NCI-H526 treated with DMSO at 0.1 percent for 48 hours (cell line): Measurements from ENCODE around the gene PDK2.

Experiments
- DNase-seq: peaks from one replicate; lab custom pipeline; 2025; lab: John Stamatoyannopoulos, UW

PDK2 gene

DNA sequence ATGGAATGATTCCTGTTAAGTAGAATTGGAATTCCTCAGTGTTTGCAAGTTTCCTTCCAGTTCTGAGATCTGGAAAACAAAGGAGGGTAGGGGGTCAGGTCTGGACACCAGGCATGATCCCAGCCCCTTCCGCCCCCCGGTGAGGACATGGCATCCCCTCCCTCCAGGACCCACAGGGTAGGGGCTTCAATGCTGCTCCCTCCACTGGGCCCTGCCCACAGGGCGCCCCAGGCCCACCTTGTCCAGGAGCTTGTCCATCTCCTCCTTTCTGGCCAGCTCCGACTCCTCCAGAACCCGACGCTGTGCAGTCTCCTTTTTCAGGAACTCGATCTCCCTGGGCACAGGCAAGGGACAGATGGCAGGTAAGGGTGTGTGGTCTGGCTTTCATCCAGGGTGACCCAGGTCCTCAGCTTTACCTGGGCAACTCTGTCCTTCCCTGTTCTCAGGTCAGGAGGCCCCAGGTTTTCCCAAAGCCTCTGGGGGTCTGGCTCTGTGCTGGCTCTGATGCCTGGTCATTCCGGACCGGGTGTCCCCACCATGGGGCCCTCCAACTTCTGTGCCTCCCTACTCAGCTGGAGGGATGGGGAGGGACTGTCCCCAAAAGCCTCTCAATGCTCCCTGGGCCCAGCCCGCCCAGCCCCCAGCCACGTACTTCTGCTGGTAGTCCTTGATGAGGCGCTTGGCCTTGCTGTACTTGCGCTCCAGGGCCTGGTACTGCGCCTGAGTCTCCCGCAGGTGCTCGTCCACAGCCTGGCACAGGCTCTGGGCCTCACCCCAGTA lies 40.4 kb downstream of the PDK2 start:
- no peak for DNase-seq

DNA sequence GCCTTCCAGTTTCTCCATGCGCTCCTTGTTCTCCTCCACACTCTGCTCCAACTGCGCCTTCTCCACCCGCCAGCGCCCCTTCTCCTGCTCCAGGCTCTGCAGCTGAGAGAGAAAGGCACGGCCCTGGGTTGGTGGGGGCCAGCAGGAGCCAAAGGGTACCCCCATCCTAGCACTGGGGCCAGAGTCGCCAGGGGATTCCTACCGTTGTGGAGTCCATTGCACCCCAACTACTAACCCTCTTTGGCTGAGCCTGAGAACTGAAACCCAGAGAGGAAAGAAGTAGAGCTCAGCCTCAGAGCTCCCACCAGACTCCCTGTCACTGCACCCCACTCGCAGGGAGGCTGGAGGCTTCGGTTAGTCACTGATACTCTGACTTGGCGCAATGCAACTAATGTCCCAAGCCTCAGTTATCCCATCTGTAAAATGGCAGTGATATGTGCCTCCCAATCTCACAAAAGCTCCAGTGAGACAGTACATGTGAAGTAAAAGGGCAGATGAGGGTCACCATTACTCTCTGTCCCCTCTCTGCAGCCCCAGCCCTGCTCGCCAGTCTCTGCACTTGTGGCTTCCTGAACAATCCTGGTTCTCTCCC lies 41.0 kb downstream of the PDK2 start:
- DNase-seq = no peak

DNA sequence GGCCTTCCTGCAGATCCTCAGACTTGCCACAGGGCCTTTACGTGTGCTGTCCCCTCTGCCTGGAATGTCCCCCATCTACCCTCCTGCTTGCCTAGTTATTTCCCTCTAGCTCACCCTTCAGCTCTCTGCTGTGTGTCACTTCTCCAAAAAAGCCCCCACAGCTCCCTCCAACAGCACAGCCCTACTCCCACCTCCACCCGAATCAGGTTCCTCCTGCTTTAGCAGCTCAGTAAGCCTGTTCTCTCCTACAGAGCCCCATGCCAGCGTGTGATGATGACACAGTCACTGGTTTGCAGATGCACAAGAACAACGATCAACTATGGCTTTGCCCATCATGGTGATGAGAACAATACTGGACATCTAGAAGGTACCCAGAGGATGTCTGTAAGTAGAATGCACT lies 41.9 kb downstream of the PDK2 start:
- no peak for DNase-seq

DNA sequence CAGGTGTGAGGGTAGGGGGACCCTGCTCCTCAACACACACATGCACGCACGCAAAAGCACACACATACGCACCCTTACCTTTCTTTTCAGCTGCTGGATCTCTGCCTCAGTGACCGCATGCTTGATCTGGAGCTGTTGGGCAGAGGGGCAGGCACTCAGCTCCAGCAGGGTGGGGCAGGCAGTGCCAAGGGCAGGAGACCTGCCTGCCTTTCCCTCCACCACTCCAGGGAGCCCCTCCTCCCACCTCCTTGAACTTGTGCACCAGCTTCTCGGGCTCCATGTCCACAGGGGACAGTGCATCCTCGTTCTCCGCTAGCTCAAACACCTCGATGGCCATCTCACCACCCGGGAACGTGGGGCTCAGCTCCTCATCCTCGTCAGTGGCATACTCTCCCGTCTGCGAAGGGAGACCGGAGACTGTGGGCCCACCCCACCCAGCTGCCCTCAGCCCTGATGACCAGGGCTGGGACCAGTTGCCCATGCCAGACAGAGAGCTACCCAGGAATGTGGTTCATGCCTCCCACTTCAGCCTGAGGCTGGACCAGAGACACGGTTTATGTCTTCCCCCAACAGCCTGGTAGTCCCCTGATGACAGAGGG lies 44.1 kb downstream of the PDK2 start:
- no peak for DNase-seq

DNA sequence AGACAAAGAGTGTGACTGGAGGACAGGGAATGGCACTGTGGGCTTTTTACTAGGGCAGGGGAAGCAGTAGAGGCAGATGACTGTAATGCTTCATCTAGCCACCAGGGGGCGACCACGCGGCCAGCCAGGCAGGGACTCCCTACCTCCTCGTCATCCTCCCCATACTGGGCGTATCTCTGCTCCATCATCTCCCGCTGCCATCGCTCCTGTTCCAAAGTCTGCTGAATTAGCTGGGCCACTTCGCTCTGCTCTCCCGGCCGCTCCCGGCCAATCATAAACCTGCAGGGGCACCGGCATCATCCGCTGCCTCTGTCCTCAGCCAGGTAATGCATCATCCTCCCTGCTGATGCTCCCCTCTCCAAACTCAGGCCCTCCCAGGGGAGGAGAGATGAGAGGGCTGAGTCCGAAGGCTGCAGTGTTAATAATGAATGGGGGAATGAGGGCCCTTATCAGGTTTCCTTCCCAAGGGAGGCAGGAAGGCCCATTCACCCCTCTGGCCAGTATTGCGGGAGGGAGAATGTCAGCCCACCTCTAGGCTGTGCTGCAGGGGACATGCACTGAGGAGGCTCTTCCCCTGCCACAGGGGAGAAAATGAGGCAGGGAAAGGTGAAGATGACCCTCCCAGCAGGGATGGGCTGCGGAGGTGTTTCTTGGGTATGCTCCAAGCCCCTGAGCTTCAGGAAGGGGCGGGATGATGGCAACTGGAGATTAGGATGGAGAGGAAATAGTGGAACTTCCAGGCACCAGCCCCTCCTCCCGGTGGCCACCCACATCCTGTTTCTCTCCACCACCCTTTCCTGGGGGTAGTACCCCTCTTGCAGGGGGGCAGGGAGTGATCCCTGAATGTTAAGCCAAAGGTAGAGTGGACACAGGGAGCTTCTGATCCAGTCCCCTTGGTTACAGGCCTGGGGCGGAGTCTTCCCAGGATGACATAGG lies 45.1 kb downstream of the PDK2 start:
- peak; percentile 68 for DNase-seq

DNA sequence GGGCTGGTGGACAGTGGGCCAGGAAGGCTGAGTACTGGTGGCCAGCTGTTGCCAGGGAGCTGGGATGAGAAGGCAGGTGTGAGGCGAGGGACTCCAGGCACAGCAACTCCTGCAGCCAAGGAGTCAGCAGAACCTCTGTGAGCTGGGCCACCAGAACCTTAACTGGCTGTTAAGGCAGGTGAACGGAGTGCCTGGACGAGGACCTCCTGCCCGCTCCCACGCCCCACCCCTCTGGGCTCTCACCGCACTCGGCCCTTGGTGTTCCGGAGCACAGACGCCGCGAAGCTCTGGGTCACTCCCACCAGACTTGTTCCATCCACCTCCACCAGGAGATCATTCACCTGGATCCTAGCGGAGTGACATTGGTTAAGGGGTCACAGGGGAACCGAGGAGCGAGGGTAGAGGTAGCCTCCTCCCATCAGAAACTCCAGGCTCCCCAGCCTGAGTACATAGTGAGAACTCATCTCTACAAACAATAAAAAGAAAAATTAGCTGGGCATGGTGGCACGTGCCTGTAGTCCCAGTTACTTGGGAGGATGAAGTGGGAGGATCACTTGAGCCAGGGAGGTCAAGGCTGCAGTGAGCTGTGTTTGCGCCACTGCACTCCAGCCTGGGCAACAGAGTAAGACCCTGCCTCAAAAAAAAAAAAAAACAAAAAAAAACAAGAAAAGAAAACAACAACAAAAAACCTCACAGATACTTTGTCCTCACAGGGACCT lies 46.0 kb downstream of the PDK2 start:
- DNase-seq = no peak

DNA sequence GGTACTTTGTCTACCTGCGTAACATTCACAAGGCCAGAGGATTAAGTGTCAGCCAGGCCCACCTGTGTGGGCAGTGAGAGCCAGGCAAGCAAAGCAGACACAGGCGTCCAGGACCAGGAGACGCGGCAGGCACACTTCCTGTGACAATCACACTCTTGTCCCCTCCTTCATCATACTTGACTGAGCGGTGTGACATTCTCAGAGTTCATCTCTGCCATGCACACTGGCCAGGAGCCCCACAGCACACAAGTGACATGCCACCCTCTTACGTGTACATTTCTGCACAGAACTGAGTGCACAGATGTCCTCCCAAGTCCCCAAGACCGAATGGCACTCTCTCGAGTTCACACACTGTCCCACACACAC lies 46.6 kb downstream of the PDK2 start:
- DNase-seq = no peak

DNA sequence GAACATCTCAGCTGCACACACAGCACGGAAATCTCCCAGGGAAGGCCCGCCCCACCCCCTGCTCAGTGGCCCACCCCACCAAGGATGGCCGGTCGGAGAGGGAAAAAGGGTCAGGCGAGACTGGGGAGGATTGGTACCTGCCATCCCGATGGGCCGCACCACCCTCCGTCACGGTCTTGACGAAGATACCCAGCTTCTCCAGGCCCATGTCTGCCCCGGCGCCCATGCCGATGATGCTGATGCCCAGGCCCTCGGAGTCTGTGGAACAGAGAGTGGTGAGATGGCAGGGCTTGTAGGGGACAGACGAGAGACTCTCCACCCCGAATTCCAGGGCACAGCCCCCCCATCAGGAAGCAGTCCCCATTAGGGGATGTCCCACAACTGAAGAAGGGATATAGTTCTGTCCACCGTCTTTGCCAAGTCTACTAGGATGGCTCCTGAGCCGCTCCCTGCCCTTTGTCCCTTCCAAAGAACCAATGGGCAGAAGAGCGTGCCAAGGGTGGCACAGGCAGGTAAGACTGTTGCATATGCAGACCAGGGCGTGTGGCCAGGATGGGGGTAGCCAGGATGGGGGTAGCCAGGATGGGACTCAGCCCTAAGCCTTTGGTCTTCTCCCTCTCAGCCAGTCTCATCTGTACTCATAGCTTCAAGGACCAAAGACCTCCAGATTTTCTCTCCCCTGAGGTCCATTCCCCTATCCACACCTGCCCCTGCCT lies 48.5 kb downstream of the PDK2 start:
- DNase-seq = no peak

DNA sequence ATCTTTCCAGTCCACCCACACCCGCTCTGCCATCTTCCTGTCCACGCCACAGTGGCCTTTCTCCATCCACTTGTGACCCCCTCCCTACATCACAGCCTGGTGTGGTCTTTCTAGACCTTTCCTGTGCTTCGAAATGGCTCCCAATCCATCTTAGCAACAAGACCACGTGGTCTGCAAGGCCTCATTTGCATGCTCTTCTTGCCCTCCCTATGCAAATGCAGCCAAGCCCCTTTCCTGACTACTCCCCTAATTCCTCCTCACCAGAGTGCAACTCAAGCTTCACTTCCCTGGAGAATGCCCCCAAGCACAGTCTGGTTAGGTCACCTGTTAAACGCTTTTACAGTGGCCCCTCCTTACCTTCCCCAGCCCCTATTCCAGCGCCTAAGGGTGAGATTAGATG lies 49.2 kb downstream of the PDK2 start:
- DNase-seq = peak; percentile 37

DNA sequence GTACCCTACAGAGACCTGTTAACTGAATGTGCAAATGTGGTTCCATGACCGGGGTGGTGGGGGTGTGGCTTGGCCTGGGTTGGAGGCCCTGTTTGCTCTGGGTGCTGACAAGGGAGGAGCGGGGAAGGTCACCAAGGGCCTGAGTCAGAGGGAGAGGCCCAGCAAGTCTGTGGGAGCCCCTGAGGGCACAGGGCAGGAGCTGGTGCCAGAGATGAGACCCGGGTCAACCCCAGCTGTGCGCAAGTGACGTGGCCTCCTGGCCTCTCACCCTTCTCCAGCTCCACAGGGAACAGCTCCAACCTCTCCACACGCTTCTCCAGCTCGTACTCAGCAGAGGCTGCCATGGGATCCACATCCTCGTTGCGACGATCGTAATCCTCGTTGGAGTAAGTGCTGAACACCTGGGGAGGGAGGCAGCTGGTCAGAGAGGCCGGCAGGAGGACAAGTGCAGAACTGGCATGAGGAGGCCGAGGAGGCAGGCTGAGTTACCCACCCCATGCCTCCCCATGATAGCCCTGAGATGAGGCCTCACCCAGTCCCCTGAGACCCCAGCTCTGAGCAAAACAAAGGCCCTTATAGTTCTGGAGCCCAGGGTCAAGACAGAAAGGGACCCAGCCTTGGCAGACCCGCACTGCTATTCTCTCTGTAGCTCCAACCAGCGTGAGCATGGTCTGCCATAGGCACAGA lies 49.8 kb downstream of the PDK2 start:
- no peak for DNase-seq

DNA sequence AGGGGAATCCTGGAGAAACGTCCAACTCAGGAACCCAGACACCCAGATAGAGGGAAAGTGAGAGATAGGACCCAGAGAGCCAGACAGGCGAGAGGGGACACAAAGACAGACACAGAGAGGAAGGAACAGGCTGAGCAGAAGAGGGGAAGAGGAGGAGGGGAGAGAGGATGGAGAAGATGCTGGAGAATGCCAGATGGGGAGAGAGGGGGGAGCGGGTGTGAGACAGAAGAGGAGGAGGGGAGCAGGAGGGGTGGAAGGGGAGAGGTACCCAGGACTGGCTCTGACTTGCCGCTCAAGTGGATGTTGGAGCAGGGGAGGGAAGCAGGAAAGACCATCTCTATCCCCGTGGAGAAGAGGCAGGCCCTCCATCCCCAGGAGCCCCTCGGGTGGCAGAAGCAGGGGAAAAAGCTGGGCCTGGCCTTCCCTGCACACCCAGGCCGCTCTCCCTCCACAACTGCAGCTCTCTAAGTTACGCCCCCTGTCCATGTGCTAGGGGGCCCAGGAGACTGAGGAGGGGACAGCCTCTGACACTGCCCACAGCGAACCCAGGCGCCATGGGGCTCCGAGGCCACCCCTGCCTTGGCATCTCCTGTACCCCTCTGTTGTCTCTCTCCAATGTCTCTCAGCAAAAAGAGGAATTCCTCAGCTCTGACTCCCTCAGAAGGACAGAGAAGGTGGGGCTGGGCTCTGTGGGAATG lies 50.5 kb downstream of the PDK2 start:
- DNase-seq = no peak

DNA sequence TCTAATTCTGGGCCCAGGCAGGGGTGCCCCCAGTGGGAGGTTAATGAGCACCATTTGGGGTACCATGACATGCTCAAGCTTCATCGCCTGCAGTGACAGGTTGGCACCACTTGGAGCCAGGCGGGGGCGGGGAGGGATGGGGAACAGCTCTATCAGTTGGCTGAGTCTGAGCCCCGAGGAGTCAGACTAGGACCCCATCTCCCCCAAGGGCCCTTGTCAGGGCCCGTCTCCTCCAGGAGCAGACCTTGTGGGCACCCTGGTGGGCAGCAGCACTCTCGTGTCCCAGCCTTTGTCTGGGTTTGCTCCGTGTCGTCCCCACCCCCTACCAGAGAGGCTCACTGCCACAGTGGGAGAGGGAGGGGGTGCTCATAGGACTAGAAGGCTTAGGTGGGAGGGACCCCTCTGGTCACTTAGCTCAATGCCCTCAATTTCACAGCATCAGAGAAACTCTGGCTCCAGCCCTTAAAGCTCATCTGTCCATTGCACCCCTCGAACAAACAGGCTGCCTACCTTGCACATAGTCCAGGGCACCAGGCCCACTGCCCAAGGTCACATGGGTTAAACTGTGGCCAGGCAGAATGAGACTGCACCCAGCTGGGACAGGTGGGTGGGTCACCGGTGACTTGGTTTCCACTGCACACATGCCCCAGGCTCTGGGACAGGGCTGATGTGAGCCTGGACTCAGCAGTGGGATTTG lies 51.2 kb downstream of the PDK2 start:
- DNase-seq = no peak

DNA sequence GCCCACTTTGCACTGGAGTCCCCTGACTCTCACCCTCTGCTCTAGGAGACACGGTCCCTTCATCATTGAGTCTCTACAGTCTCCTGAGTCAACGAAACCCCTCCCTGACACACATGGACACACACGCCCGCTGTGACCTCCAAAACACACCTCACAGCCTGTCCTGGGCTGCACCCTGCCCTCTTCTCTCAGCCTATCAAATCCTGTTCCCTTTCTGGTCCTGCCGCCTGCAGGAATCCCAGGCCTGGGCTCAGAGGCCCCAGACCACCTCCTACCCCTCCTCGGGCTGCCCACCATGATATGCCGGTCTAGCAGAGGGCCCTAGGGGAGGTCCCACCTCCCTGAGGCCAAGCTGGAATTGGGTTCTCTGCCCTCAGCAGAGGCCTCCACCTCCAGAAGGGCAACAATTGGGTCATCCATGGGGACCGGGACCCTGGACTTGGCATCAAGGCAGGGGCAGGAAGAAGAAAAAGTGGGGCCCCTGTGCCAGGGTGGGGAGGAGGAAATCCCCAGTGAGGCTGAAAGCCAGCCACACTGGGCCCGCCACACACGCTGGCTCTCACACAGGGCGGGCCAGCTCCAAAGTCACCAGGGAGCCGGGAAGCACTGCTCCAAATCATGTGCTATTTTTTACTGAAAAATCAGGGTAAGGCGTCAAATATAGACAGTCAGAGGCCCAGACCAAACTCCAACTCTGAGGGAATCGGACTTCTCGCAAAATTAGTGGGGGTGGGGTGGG lies 51.9 kb downstream of the PDK2 start:
- no peak for DNase-seq

DNA sequence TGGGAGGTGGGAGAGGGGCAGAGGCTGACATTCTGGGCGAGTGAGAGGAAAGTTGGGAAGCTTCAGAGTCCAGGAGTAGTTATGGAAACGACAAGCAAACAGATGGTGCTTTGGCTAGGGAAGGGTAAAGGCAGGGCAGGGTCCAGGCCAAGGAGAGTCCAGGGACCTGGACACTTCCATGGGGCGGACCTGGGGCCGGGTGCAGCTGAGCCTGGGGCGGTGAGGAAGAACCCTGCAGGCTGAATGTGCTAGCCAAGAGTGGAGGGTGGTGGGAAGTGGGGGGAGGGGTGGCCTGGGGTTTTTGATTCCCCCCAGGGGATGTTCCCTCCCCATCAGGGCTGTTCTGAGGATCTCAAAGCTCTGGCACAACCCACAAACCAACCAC lies 52.7 kb downstream of the PDK2 start:
- DNase-seq = no peak

DNA sequence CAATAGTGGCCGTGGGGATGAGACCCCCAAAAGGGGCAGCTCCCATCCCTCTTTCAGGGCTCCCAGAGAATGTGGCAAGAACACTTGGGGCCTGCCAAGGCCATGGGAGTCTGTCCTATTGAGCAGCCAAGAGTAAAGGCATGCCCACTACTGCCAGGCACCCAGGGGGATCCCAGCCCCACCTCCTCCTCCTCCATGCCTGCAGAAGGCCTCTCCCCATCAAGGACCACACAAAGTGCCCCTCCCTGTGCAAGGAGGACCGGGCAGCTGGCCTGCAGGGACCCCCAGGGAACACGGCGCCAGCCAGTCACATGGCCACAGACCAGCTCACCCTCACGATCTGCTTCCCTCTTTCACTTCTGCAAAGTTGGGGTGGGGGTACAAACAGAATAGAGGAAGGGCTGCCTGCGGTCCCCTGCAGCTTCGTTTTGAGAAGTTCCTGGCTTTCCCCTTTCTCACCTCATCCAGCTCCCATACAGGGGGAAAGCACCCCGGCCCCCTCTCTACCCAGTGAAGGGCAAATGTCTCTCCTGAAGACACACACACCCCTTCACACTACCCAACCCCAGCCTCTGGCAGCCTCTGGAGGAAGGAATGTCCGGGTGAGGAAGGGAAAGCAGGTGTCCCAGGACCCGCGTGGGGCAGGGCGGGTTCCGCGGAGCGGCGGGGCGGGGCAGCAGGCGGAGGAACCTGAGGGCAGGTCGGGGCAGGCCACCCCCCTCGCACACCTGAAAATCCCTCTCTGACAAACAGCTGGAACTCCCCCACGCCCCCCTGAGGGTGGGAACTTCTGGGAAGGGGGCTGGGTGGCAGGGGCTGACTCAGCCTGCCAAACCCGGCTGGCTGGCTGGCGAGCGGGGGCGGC lies 53.3 kb downstream of the PDK2 start:
- peak; percentile 45 for DNase-seq

DNA sequence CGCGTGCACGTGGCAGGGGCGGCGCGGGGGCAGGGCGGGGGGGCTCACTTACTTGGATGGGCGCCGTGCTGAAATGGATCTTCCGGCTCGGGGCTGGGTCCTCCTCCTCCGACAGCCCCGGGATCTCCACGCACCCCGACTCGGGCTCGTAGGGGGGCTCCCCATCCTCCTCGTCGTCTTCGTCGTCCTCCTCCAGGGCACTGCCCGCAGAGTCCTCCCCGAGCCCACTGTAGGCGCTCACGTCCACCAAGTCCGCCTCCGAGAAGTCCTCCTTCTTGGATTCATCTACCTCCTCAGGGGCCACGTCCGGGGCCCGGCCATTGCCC lies 53.9 kb downstream of the PDK2 start:
- no peak for DNase-seq

DNA sequence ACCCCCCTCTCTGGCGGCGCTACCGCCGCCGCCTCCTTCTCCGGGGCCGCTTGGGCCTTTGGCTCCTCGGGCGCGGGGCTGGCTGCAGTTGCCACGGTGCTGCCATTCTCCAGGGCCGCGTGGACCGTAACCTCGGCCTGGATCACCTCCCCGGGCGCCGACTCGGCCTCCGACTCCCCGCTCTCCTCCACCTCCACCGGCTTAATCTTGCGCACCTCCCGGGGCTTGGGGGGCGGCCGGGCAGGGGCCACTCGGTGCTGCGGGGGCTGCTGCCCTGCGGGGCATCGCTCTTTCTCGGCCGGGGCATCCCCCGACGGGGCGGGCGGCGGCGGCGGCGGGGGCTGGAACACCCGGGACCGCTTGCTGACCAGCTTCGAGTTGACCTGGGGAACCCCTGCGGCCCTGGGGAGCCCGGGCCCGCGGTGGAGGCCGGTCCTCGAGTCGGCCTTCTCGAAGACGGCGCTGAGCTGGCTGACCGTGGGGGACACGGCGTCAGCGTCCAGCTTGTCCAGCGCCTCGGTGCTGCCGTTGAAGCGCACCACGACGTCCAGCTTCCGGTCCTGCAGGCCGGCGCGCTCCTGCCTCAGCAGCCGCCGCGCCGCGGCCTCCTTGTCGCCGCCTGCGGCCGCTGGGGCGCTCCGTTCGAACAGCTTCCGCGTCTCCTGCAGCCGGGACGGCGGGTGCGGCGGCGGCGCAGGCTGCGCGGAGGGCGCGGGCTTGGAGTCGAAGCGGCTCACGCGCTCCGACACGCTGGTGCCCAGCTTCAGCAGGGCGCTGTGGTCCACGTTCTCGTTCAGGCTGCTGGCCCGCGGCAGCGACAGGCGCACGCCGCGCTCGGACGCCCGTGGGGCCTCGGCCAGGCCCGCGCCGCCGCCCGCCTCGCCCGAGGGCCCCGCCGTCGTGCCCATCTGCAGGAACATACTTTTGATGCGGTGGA lies 54.5 kb downstream of the PDK2 start:
- peak; percentile 51 for DNase-seq
